BE2C (cell line): ENCODE data around the gene FAM98A.

ENCODE experiments used
- DNase-seq: peaks from one replicate; pipeline ENCODE4 v3.0.0-alpha.2; 2020
- H3K27me3 ChIP-seq: fragments of 250-450 bp; sonication (Bioruptor Pico); 2 replicates; pipeline ENCODE4 v1.5.1; 2020; ENCODE audit warnings: mild to moderate bottlenecking
- H3K36me3 ChIP-seq: fragments of 250-450 bp; sonication (Bioruptor Pico); 2 replicates; pipeline ENCODE4 v1.5.1; 2020; ENCODE audit warnings: mild to moderate bottlenecking
- H3K4me1 ChIP-seq: fragments of 250-450 bp; sonication (Bioruptor Pico); 2 replicates; pipeline ENCODE4 v1.5.1; 2020
- H3K4me3 ChIP-seq: 2 replicates; pipeline ENCODE4 v1.5.1; 2011; ENCODE audit warnings: low read depth, low read length
- H3K9me3 ChIP-seq: fragments of 250-450 bp; sonication (Bioruptor Pico); 2 replicates; pipeline ENCODE4 v1.5.1; 2020
- TF ChIP-seq, protein P1 (sequence below): IDR thresholded peaks from 2 replicates; pipeline ENCODE4 v1.5.1; 2012; ENCODE audit warnings: mild to moderate bottlenecking, low read depth, low read length

FAM98A gene

DNA sequence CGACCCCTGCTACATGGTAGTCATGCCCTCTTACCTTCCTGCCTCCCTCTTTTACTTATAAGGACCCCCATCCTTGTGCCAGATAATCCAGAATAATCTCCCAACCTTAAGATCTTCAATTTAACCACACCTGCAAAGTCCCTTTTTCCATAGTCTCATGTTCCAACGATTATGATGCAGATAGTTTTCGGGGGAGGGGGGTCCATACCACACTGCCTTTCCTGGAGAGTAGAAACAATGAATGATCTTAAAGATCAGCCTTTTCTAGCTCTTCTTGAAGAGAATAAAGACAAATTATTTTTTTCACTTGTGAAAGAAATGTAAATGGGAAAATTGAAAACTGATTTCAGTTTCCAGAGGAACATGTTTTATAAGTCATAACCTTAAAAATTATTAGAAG lies 4.3 kb upstream of the FAM98A start:
- Histone ChIP-seq H3K4me3 (no peak overlapping the region), H3K36me3 (no peaks in the 10 kb centered on the region), H3K27me3 (no peaks in the 10 kb centered on the region), H3K4me1 (no peaks in the 10 kb centered on the region), H3K9me3 (no peaks in the 10 kb centered on the region)
- DNase-seq: no peak
- TF ChIP-seq, protein P1, sequence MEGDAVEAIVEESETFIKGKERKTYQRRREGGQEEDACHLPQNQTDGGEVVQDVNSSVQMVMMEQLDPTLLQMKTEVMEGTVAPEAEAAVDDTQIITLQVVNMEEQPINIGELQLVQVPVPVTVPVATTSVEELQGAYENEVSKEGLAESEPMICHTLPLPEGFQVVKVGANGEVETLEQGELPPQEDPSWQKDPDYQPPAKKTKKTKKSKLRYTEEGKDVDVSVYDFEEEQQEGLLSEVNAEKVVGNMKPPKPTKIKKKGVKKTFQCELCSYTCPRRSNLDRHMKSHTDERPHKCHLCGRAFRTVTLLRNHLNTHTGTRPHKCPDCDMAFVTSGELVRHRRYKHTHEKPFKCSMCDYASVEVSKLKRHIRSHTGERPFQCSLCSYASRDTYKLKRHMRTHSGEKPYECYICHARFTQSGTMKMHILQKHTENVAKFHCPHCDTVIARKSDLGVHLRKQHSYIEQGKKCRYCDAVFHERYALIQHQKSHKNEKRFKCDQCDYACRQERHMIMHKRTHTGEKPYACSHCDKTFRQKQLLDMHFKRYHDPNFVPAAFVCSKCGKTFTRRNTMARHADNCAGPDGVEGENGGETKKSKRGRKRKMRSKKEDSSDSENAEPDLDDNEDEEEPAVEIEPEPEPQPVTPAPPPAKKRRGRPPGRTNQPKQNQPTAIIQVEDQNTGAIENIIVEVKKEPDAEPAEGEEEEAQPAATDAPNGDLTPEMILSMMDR: no peak

GRCh38 chr2:33602201-33602830 lies 3.2 kb upstream of the FAM98A start:
- Histone ChIP-seq H3K27me3 (no peaks in the 10 kb centered on the region), H3K36me3 (no peaks in the 10 kb centered on the region), H3K4me3 (no peak overlapping the region), H3K9me3 (no peaks in the 10 kb centered on the region), H3K4me1 (no peaks in the 10 kb centered on the region)
- TF ChIP-seq, protein P1: no peak
- no peak for DNase-seq

DNA sequence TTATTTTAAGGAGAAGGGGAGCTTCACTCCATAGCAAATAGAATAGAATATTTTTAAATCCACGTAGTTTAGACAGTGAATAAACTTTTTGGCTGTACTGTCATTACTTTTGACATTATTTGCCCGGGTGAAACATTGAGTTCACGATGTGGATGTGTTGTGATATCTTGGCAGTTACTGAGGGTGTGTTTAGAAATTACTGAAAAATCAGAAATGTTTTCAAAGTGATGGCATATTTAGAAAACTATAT lies 769 bp upstream of the FAM98A start:
- H3K4me3 ChIP-seq: peak overlapping the region; percentile 97
- TF ChIP-seq, protein P1: no peak
- H3K27me3 ChIP-seq: no peaks in the 10 kb centered on the region
- no peaks in the 10 kb centered on the region for H3K9me3 ChIP-seq
- no peak for DNase-seq
- peaks cover under 1% of the 10 kb centered on the region; the same call in 1 of the 2 replicates for H3K36me3 ChIP-seq
- H3K4me1 ChIP-seq: no peaks in the 10 kb centered on the region

- TF ChIP-seq, protein P1: 0 out of 2 replicates have a peak, but pooled peaks have one; percentile 2
- Histone ChIP-seq H3K27me3 (no peaks in the 10 kb centered on the region), H3K4me3 (peak overlapping the region; percentile 97), H3K4me1 (no peaks in the 10 kb centered on the region), H3K36me3 (peaks cover 10% of the 10 kb centered on the region), H3K9me3 (no peaks in the 10 kb centered on the region)
- peak; percentile 57 for DNase-seq
Measured at GRCh38 chr2:33598561-33599174, 431 bp downstream of the FAM98A start.

GRCh38 chr2:33597026-33597425 lies 2.1 kb downstream of the FAM98A start:
- Histone ChIP-seq H3K27me3 (no peaks in the 10 kb centered on the region), H3K4me1 (no peaks in the 10 kb centered on the region), H3K36me3 (peaks cover 26% of the 10 kb centered on the region), H3K4me3 (no peak overlapping the region; the same call in 1 of the 2 replicates), H3K9me3 (no peaks in the 10 kb centered on the region)
- DNase-seq: no peak
- TF ChIP-seq, protein P1: no peak

GRCh38 chr2:33595385-33595784 lies 3.7 kb downstream of the FAM98A start:
- Histone ChIP-seq H3K9me3 (no peaks in the 10 kb centered on the region), H3K27me3 (no peaks in the 10 kb centered on the region), H3K4me3 (no peak overlapping the region), H3K4me1 (no peaks in the 10 kb centered on the region), H3K36me3 (peaks cover 42% of the 10 kb centered on the region)
- TF ChIP-seq, protein P1: no peak
- no peak for DNase-seq
